HL-60 (cell line): ENCODE data around the gene CERS6.

Experiments
- DNase-seq, 2 experiments: peaks; one replicate each; pipeline ENCODE4 v3.0.0-alpha.2; 2010 to 2020; ENCODE audit warnings: low read depth in 1 of 2, low spot score in 1 of 2
- H3K27ac ChIP-seq: fragments of 250-450 bp; sonication (Bioruptor Pico); replicated peaks from 2 replicates; pipeline ENCODE4 v1.5.1; 2020; ENCODE audit warnings: mild to moderate bottlenecking, moderate library complexity
- H3K27me3 ChIP-seq: fragments of 250-450 bp; sonication (Bioruptor Pico); 2 replicates; pipeline ENCODE4 v1.5.1; 2021; ENCODE audit warnings: mild to moderate bottlenecking, moderate library complexity; ENCODE audit not compliant: insufficient read depth, poor library complexity, severe bottlenecking
- H3K4me3 ChIP-seq: replicated peaks from 2 replicates; pipeline ENCODE4 v1.5.1; 2011; ENCODE audit warnings: mild to moderate bottlenecking, control low read depth, low read length; ENCODE audit not compliant: insufficient read depth
- CTCF ChIP-seq: IDR thresholded peaks from one replicate; pipeline ENCODE4 v1.5.1; 2011; ENCODE audit warnings: low read length, control low read depth, inconsistent platforms; ENCODE audit not compliant: insufficient read depth
- GABPA ChIP-seq: IDR thresholded peaks from 2 replicates; pipeline ENCODE4 v1.6.1; 2012; ENCODE audit warnings: low read depth
- POLR2AphosphoS5 ChIP-seq: IDR thresholded peaks from 2 replicates; pipeline ENCODE4 v1.6.1; 2012; ENCODE audit warnings: low read depth
- REST ChIP-seq: IDR thresholded peaks from 2 replicates; pipeline ENCODE4 v1.6.1; 2012; ENCODE audit warnings: low read depth; ENCODE audit not compliant: insufficient replicate concordance
- SPI1 ChIP-seq: IDR thresholded peaks from 2 replicates; pipeline ENCODE4 v1.6.1; 2012; ENCODE audit warnings: low read depth, mild to moderate bottlenecking, borderline replicate concordance

CERS6 gene

DNA sequence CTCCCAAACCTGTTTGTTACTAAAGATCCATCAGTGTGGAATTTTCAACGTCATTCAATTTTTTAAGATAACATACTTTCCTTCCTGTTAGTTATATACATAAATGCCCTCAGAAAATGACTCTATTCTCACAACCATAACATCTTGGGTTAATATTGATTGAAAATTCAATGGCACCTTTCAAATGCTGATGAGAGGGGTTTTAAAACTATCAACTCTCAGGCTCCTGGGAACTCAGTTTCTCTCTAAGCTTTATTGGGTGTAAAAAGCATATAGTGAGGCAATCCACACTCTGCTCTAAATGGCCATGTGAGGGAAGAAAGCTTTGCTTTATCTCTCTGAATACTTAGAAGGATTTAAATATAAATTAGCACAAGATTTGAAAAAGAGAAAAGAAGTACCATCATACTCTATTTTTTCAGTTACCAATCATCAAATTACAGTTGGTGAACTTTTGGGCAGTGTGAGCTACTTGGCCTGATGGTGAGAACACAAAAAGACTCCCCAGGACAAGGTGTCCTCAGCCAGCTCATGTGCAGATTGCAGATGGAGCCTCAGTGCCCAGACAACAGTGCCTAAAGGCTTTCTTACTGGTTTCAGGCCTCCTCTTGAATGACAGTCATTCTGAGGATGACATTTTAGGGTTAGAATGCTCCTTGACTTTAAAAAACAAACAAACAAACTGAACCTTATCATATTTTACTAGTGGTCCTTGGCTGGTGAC lies 24.6 kb upstream of the CERS6 start:
- Histone ChIP-seq H3K27ac (no peak overlapping the region), H3K4me3 (no peak overlapping the region), H3K27me3 (no peaks in the 10 kb centered on the region)
- DNase-seq, result no peak
- TF ChIP-seq POLR2AphosphoS5, result no peak
- TF ChIP-seq GABPA, result no peak
- TF ChIP-seq REST, result no peak
- TF ChIP-seq SPI1, result no peak
- TF ChIP-seq CTCF, result no peak

DNA sequence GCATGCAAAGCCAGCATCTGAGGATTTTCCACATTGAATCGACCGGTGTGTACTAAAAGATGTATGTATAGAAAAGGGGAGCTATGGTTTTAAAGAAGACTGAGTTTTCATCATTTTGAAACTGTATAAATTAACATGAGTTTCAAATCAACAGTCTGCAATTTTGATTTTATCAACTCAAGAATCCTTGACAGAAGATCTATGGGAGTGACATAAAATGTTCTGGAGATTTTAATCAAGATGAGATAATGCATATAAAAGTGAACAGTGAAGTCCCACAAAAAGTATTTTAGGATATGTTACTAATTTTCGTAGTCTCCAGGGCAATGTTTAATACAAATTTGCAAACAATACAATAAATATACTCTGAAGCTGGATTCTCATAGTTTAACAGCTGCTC lies 24.0 kb upstream of the CERS6 start:
- TF ChIP-seq POLR2AphosphoS5, result no peak
- Histone ChIP-seq H3K27me3 (no peaks in the 10 kb centered on the region), H3K27ac (no peak overlapping the region), H3K4me3 (no peak overlapping the region)
- DNase-seq, result no peak

GRCh38 chr2:168432565-168433186 lies 23.4 kb upstream of the CERS6 start:
- TF ChIP-seq SPI1 (no peak), CTCF (no peak)
- Histone ChIP-seq H3K4me3 (no peak overlapping the region), H3K27me3 (no peaks in the 10 kb centered on the region), H3K27ac (no peak overlapping the region)
- DNase-seq, result no peak

- H3K27me3 ChIP-seq, result no peaks in the 10 kb centered on the region
- H3K27ac ChIP-seq, result no peak overlapping the region
- DNase-seq, result no peak
- no peak overlapping the region for H3K4me3 ChIP-seq
- TF ChIP-seq REST (no peak), GABPA (no peak), POLR2AphosphoS5 (no peak), SPI1 (no peak), CTCF (no peak)
These were observed 22.5 kb upstream of the CERS6 start for GRCh38 chr2:168433527-168433926.
